Erythroblast (primary cell): ENCODE measurements around the gene IRF7.

Experiments used
- GATA1 ChIP-seq: IDR thresholded peaks from 2 replicates; pipeline ENCODE4 v1.6.1; 2011; ENCODE audit warnings: low read depth, mild to moderate bottlenecking, control low read depth, low read length, moderate library complexity
- POLR2A ChIP-seq: IDR thresholded peaks from 2 replicates; pipeline ENCODE4 v1.6.1; 2011; ENCODE audit warnings: mild to moderate bottlenecking, low read length

- TF ChIP-seq POLR2A = peak; percentile 76
- TF ChIP-seq GATA1 = no peak
Observed at GRCh38 chr11:575996-576768, 39.6 kb downstream of the IRF7 start, which contains the start of gene PHRF1.
